Pulmonary artery endothelial cell (primary cell): ENCODE data around the gene TAGLN2. TPM values are rescaled to one million over a fixed set of nuclear protein-coding genes. Genes with fewer than 3 reads are reported as not detected.

Experiments used
- DNase-seq: peaks from one replicate; pipeline ENCODE4 v3.0.0-alpha.2; 2011; ENCODE audit warnings: low read depth, low spot score
- total RNA-seq: library from RNA; depleted of rRNA; stranded (reverse); fragments of >200 nt; gene quantifications from 2 replicates; pipeline ENCODE4 v1.2.3, GENCODE V29; 2014

TAGLN2 gene
- total RNA-seq, 1 donor from 2014 or later: 627 TPM

DNA sequence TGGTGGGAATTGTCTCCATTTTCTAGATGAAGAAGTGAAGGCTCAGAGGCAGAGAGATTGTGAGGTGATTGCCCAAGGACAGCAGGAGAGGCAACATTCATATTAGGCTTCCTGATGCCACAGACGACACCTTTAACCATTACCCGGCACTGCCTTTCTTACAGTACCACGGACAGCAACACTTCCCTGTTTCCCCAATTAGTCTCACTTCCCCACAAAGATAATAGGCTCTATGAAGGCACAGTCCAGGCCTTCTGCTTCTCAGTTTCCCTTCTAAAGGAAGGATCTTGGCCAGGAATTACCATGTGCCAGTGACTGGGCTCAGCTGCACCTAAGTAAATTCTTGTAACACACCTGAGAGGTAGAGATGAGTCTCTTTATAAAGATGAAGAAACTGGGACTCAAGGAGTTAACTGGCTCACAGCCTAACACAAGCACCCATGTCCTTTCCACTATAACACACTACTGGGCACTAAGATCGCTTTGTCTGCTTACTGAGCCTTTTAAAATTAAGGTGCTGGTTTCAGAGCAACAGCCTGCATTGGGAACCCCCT, 10.5 kb upstream of the TAGLN2 start:
- no peak for DNase-seq

DNA sequence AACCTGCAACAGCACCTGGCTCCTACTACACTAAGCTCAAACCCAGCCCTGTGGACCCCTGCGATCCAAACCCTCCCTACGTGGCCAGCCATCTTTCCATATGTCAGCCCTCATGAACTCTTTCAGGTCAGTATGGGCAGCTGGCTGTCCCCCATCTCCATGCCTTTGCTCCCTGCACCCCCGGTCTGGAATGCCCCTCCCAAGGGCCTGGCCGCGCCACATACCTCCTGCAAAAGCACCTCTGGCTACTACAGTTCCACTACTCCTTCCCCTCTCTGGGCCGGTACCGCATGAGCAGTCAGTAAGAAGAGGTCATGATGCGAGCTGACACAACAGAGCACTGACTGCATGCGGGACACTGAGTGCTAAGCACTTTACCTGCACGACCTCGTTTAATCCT, 10.0 kb upstream of the TAGLN2 start:
- no peak for DNase-seq

DNA sequence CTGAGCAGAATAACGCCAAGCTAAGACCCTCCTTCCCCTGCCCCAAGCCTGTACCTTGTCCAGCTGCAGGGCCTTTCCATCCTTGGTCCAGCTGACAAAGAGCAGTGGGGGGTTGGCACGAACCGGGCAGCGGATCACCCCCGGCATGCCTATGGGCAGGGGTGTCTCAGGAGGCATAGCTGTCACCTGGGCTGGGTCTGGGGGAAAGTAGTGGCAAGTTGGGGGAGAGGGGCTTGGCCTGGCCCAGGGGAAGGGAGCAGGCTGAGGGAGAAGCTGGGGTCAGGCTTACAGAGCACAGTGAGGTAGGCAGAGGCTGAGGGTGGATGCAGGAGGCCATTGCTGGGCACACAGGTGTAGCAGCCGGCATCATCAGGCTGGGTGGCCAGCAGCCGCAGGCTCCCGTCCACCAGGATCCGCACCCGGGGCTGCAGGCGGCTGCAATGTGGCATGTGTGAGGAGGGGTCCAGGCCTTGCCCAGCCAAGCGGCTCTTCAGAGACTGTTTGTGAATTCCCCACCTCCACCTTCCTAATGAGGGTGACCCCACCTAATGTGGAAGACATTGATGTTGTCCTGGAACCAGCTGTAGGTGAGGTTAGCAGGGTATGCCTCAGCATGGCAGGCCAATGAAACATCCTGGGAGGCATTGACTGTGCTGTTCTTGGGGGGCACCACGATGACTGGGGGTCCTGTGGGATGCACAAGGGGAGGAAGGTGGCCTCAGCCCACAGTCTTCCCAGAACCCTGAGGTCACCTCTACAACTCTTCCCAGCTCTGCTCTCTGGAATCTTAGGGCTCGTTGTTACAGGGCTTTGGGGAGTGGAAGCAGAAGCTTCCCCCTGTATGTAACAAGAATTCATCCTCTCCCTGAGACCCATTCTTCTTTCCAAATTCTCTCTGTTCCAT, 9.1 kb upstream of the TAGLN2 start:
- no peak for DNase-seq

DNA sequence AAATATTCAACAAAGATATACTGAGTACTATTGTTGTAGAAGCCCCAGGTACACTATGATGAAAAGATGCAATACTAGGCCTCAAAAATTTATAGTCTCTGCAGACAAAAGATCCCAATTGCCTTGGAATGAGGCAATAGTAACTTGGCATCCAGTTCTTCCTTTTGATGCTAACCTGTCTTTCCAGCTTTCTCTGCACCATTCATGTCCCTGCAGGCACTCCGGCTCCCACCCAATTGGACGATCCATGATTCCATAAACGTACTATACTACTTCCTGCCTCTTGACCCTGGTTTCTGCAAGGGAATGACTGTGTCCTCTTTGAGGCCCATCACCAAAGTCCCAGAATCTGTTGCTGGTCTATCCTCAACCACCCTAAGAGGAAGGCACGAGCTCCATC, 8.0 kb upstream of the TAGLN2 start:
- DNase-seq: no peak

DNA sequence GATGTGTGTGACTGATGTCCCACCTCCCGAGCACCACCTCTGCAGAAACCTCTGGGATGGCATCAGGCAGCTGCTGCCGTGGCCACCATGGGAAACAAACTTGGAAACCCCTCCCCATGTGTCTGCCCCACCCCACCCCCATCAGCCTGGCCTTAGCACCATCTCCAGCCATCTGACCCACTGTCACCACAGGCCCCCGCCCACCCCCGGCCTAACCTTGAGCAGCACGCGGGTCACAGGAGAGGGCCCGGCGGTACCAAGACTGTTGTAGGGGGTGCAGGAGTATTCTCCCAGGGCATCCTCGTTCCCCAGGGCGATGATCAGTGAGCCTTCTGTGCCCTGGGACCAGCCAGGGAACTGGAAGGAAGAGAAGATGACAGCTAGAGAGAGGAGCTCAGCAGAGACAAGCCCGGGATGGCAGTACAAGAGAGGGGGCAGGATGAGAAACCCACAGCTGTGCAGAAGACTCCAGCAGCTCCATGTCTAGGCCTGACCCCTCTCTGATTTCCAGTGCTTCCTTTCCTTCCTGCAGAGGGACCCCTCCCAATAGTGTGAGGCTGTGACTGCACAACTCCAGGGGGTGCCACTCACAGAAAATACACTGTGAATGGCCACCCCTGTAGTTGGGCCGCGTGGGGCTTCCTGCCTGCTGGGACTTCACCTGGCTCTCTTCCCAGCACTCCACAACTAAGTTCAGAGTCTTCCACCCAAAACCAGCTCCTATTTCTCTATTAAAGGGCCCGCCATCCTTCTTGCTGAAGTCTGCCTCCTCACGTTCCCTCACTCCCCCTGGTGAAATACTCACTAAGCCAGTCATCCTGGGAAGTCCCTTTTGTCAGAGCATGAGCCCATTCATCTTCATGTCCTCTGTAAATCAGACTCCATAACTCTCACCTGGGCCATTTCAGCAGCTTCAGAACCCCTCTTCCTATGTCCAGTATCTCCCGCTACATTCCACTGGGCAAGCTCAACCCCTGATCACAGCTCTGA, 7.3 kb upstream of the TAGLN2 start:
- no peak for DNase-seq

DNA sequence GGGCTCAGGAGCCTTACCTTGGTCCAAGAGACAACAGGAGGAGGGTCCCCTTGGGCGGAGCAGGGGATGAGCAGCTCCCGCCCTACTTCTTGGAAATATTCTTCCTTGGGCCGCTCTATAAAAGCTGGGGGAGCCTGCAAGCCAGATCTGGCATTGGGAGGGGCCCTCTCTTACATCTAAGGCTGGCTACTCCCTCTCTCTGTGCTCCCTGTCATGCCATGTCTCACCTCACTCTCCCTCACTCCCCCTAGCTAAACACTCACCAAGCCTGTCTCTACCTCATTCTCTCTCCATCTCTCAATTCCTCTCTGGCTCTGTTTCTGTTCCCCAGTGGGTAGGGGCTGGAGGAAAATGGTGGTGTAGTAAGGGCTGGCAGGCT, 6.5 kb upstream of the TAGLN2 start:
- no peak for DNase-seq

DNA sequence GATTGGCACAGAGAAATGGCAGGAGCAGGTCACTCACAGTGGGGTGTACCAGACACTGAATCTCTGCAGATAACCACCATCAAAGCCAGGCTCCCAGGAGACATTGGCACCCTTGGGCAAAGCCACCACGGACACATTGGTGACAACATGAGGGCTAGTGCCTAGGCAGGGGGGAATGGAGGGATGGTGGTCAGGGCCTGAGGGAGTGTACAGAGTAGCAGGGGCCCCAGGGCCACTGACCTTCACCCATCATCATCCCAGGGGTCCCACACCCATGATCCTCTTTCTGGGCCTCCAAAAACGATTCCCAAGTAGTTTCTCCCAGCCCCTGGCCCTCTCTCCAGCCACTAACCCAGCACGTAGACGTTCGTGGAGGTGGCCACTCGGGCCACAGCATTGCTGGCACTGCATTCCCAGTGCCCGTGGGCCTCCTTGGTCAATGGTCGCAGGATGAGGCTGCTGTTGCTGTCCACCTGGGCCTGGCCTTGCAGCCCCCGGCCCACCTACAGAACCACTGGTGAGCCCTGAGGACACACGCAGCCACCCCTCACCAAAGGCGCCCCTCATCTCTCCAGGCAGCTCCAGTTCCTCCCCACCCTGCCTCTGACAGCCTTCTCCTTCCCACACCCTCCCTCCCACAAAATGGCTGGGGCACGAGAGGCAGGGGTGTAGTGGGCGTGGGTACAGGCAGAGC, 5.9 kb upstream of the TAGLN2 start:
- DNase-seq: no peak

DNA sequence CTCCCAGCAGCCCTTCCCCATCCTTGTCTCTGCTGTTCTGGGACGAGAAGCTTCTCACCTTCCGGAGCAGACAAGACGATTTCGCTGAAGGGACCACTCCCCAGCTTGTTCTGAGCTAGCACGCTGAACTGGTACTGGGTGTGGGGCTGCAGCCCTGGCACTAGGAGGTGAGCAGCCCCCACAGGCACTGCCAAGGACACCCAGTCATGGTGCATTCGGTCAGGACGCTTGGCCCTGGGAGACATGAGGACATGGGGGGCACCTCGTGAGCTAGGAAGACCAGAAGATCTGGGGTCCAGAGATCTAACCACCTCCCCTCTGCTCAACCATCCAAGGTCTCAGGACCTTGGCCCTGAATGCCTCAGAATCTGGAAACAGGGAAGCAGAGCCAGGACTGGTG, 5.3 kb upstream of the TAGLN2 start:
- no peak for DNase-seq

DNA sequence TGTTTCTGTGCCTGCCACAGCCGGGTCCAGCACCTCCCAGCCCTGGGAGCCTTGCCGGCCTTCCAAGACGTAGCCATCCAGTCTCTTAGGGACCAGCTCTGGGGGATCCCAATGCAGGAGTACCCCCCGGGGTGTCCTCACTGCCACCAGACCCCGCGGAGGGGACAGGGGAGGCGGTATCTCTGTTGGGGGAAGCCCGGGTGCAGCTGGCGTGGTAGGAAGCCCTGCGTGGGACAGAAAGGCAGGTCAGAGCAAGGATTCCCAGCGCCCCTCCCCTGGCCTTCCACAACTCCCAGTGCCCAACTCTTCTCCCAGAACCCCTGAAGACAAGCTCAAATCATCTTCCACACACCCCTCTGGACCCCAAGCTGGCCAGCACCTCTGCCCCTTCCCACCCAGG, 4.9 kb upstream of the TAGLN2 start:
- DNase-seq: no peak

DNA sequence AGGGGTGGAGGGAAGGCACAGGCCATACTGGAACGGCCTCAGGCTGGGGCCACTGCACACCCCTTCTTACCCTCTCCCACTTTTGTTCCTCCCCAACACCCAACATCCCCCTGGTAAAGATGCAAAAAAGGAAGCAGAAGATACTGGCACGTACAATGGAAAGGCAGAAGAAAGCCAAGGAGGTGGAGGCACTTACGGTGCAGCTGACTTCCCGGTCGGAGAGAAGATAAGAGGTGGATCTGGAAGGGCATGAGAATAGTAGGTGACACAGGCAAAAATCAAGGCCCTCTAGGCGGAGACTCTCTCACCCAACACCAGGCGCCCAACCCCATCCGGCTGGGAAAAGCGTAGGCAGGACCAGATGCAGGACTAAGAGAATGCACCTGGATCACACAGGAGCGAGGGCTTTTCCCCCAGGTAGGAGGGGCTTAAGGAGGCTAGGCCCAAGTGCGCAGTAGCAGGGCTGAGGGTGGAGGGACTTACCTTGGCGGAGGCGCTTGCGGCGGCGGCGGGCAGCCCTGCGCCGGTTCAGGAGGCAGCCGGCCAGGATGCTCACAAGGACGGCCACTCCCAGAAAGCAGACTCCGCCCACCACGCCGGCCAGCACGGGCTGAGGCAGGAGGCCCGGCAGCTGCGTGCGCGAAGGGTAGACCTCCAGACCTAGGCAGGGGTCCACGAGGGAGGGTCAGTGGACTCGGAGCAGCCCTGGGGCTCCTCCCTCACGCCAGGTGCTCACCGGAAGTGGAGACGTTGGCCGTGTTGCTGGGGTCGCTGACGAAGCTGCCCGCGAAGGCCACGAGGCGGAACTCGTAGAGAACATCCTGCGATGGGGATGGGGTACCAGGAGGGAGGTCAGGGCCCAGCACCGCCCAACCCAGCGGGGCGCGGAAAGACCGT, 4.1 kb upstream of the TAGLN2 start:
- no peak for DNase-seq

DNA sequence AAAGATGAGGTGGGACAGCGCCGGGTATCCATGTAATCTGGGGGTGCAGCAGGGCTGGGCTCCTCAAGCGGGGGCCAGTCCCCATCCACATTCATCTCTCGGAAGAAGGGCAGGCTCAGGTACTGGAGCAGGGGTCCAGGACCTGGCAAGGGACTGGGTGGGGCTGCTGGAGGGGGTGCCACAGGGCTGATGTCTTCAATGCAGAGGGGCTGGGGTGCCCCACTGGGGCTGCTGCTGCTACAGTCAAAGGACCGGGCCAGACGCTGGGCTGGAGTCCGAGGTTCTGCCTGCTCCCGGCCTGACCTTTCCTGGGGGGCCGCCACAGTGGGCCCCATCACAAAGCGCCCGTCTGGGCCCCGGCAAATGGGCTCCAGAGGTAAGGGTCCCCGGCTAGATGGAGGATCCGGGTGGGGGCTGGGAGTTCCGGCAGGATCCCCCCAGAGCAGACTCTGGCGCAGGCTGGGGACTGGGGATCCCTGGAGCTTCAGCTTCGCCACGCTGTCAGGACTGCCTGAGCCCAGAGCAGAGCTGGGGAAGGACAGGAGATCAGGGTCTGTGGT, 3.3 kb upstream of the TAGLN2 start:
- no peak for DNase-seq

DNA sequence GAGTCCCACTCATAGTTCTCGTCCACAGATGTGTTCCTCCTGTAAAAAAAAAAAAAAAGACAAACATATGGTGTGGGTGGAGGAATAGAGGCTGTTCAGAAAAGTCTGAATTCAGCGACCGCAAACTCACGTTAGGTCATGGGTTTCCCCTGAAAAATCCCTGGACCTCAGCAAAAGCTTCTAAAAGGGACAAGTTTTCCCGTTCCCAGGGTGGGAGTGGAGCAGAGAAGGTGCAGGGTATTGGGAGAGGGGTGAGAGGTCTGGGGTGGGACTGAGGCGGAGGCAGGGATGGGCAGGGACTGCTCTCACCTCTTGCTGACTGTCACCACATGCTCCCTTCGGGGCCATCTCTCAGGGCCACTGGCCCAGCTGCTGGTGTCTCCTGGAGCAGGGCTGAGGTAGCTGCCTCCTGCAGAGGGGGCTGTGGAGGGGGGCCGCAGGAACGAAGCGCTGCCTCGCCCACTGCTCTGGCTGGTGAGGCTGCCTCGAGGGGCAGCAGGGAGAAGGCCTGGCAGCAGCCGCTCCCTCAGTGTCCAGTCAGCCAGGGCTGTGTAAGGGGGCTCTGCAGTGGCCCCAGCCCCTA, 2.6 kb upstream of the TAGLN2 start:
- no peak for DNase-seq

DNA sequence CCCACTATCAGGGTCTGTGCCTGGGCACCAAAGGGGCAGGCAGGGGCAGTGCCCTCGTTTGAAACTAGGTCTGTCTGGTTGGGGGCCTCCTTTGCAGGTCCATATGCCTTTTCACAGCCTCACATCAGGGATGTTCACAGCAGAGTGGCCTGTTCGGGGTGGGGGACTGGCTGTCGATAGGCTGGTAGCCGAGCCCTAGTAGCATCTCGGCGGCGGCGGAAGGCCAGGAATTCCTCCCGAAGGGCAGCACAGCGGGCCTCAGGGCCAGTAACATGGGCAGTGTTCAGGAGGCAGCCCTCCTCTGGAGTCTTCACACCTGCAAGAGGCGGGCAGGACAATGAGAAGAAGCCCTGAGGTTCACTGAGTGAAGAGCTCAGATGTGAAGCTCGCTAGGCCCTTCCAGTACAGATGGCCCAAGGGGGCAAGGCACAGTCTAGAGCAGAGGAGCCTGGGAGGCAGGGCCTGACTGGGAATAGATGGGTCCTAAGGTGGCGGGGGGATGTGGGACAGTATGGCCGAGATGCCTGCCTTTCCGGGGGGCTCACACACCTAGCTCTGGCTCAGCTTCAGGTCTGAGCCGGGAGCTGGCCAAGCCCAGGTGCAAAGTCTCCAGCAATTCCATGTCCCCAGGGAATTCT, 2.0 kb upstream of the TAGLN2 start:
- no peak for DNase-seq

DNA sequence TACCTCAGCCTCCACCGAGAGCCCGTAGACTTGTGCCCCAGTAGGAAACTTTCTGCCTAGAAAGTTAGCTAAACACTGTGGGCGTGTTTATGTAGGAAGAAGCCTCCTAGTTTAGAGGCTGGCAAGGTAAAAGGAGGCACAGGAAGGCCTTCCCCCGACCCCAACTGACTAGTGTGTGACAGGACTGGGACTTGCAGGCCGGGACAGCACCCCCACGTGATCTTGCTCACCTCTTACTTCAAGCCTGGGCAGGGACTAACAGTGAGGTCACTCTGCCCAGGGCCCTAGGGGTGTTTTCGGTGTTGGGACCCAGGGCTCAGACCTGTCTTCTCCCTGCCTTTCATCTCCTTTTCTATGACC, 392 bp upstream of the TAGLN2 start:
- DNase-seq: no peak

DNA sequence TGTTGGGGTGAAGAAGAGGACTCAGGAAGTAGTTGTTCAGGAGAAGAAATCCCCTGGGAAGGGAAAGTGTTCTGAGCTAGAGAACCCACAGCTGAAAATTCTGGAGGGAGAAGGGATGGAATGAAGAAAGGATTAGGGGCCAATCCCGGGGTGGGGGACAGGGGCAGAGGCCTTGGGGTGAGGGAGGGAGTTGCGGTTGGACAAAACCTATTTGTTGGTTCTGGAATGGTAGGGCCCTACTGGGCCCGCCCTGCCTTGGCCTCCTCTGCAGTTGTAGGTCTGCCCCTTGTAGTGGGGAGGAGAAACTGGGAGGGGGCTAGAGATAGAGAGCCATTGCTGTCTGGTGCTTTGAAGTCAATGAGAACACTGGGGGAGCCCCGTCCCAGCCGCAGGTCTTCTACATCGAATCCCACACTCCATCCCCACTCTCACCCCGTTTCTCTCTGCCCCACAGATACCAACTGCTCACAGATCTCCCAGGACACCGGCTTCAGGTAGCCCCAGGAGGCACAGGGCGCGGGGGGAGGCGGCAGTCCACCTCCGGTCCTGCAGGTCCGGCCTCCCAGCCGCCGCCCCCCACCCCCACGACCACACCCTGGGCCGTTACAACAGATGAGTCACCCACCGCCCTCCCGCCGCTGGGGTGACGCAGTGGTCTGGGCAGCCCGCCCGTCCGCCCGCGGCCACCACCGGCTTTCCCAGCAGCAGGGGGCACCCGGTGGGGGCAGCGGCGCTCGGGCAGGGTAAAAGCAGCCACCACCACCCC, 1.1 kb downstream of the TAGLN2 start:
- DNase-seq: peak; percentile 76

DNA sequence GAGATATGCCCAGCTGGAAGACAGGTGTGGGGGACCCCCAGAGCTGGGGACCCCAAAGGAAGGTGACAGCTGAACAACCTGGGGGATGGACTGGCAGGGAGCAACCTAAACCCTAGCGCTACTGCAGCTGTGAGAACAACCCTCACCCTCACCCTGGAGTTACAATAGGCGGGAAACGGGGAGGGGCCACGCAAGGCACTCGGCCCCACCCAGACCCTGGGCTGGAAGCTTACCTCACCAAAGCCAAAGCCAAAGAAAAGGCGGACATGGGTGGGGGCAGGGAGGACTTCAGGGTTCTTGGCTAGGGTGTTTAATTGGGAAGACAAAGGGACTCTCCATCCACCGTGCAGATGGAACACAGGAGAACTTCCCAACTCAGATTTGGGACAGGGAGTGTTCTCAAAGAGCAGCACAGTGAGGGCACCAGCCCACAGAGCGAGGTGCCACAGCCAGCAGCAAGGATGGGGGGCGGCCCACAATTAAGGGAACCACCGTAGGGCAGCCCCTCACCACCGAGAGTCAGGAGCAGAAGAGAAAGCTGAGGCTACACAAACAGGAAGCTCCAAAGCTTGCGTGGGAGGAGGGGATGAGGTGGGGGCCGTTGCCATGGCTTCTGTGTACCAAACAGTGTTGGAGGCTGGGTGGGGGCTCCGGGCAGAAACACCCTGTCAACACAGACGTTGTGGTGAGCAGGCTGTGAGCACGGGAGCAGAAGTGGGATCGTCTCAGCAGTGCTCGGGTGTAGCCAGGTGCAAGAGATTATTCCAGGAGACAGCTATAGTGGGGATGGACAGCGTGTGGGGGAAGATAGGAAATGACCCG, 1.9 kb downstream of the TAGLN2 start:
- DNase-seq: peak; percentile 90

DNA sequence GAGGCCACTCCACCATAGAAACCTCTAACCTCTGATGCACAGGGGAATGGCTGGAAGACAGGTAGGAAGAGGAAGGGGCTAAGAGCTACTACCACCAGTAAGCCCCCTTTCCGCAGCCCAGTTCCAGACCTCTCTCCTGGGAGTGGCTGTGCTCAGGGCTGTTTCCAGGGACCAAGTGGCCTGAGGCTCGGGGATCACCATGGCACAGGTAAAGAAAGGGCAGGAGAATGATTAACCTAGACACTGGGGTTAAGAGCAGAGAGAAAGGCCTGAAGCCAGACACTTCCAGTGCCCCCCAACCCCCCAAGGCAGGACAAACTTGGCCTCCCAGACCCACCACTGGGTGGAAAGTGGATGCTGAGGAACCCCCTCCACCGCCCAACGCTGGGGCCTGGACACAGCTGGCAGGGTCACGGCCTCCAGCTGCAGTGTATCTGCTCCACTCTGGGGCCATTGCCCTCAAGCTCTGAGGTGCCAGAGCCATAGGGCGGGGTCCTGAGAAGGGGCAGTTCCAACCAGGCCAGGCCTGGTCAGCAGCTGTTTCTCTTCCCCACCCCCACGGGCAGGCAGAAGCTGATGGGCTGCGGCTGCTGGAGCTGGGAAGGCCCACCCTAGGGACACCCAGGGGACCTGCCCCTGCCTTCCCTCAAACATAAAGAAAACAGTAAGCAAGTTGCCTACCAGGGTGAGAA, 2.6 kb downstream of the TAGLN2 start:
- no peak for DNase-seq
